Left renal pelvis (tissue), 4 donors: ENCODE data around the gene FGL2. TPM values are rescaled to one million over a fixed set of nuclear protein-coding genes. Genes with fewer than 3 reads are reported as not detected.
"Not testable (repeated sequence)": the region's sequence is repeated elsewhere in the genome, so short reads cannot be mapped to it uniquely, and the experiment has no call there.

Experiments used
- DNase-seq, 4 donors: peaks; one replicate each; pipeline ENCODE4 v3.0.0-alpha.2; 2013; ENCODE audit warnings: low read depth in 4 of 4, low spot score in 3 of 4
- polyA plus RNA-seq, 4 donors: library from polyadenylated mRNA; unstranded; fragments of 120-200 nt; gene quantifications; one replicate each; pipeline ENCODE4 v1.2.1, GENCODE V29; 2013; ENCODE audit not compliant: insufficient read length in 4 of 4

The FGL2 gene, protein sequence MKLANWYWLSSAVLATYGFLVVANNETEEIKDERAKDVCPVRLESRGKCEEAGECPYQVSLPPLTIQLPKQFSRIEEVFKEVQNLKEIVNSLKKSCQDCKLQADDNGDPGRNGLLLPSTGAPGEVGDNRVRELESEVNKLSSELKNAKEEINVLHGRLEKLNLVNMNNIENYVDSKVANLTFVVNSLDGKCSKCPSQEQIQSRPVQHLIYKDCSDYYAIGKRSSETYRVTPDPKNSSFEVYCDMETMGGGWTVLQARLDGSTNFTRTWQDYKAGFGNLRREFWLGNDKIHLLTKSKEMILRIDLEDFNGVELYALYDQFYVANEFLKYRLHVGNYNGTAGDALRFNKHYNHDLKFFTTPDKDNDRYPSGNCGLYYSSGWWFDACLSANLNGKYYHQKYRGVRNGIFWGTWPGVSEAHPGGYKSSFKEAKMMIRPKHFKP
- 100 to 1,000 TPM in 1 of 4 donors, 10 to 100 TPM in 3; 18.5 to 104 (median 52.0) TPM for polyA plus RNA-seq

DNA sequence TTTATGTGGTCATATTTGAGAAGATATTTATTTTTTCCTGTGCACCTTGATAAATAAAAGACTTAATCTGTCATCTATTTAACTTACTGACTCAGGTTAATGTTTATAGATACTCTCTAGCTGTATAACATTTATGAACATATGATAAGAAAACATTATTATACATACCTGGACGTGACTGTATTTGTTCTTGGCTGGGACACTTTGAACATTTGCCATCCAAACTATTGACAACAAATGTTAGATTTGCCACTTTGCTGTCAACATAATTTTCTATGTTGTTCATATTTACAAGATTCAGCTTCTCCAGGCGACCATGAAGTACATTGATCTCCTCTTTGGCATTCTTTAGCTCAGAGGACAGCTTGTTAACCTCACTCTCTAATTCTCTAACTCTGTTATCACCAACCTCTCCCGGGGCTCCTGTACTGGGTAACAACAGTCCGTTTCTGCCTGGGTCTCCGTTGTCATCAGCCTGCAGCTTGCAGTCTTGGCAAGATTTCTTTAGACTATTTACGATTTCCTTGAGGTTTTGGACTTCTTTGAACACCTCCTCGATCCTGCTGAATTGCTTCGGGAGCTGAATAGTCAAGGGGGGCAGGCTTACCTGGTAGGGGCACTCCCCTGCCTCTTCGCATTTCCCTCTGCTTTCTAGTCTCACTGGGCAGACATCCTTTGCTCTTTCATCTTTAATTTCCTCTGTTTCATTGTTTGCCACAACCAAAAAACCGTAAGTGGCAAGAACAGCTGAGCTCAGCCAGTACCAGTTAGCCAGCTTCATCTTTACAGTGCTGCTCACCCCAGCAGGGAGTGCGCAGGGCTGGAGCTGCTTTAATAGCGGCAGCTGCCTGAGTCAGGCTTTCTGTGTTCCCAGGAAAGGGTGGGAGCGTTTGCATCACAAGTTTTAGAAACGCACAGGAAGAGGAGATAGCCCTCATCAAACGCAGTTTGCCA, at the start of gene FGL2:
TSS of gene FGL2 (minus strand) at position 807 of the 954 bp plus-strand sequence. CDS start at position 781, 26 bp downstream.
- DNase-seq = no peak

DNA sequence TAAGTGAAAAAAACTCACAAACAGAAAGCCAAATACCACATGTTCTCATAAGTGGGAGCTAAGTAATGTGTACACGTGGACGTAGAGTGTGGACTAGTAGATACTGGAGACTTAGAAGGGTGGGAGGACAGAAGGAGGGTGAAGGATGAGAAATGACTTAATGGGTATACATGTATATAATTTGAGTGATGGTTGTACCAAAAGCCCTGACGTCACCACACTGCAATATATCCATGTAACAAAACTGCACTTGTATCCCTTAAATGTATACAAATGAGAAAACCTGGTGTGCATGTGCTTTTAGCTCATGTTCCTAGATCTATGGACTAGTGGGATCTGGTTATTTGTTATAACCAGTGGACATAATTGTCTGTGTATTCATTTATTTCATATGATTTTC, 48.5 kb upstream of the FGL2 start:
- DNase-seq = no peak

DNA sequence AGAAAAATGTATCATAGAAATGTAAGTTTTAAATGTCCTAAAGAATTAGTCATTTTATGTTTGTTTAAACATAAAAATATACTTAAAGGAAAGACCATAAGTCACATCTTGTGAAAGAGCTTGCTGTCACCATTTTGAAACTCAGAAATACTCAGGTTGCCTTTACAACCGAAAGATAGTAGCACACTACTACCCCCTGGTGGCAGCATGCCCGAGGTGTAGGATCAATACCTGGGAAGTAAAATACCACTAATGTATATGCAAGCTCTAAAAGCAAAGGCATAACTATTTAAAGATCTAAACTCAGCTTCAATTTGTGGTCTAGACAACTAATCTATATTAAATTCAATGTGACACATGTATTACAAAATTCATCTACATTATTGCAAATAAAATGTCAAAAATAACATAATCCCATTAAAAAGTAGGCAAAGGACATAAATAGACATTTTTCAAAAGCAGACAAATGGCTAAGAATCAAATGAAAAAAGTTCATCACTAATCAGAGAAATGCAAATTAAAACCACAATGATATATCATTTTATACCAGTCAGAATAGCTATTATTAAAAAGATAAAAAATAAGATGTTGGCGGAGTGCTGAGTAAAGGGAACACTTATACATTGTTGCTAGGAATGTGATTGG, 47.7 kb upstream of the FGL2 start:
- peak in 1 of 4 donors; percentile 15 for DNase-seq

DNA sequence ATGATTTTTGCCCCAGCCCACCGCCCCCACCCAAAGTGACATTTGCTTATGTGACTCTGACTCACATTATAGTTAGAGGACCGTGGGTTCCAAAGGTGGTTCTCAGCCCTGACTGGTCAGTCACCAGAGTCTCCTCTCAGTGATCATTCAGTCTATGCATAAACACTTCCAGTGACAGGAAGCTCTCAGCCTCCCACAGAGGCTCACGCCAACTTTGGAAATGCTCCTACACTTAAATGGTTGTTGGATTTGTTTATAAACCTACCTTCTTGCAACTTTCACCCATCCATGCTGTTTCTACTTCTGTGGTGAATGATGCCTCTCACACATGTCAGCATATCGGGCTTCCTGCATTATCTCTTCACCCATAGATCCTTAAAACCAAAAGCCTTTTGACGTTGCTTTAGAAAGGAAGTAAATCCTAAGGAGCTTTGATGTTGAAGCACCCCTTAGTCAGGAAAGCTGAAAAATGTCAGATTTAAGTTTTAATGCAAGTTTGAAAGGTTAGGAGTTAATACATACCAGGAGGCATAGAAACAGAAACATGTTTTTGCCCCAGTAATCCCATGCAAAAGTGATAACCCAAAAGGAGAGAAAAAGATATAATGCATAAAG, 46.5 kb upstream of the FGL2 start:
- no peak for DNase-seq

DNA sequence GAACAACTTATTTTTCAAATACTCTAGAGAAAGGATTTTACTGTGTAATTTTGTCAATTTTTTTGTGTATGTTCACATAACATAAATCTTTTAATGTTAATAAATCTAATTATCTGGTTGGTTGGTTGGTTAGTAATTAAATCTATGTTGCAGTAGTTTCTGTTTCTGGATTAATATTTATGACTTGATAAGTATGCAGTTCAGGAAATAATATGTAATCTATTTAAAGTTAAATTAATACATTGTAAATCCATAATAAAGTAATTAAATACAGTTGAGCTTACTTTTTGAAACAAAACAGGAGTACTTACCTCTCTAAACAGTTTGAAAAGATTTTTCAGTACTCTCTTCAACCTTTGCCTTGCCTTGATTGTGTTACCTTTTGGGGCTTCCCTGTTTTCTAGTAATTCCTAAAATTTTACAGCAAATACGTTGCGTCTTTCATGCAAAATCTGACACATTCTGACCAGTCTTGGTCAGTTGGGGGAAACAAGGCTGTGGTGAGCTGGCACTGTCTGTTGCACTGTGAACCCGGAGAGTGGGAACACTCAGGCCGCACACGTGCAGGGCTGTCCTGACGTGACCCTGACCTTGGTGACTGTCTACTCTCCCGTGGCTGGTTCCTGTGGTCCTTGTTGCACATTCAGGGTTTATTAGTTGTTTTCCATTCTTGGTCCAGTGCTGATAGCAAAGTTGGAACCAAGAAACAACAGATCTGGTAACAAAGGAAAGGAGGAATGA, 45.6 kb upstream of the FGL2 start:
- no peak for DNase-seq

DNA sequence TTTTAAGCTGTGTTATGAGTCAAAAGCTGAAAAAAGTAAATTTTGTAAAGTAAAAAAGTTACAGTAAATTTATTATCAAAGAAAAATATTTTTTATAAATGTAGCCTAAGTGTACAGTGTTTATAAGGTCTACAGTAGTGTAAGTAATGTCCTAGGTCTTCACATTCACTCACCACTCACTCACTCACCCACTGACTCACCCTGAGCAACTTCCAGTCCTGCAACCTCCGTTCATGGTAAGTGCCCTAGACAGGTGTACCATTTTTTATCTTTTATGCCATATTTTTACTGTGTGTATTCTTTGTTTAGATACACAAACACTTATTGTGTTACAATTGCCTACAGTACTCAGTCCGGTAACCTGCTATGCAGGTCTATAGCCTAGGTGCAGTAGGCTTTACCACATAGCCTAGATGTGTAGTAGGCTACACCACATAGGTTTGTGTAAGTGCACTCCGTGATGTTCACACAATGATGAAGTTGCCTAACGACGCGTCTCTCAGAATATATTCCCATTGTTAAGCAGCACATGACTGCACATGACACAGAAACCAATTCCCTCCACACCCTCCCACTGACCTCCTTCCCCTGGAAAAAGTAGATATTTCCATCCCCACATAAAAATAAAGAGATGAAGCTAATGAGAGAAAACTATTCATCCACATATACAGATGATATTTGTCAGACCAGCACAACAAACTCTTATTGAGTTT, 44.8 kb upstream of the FGL2 start:
- DNase-seq = no peak

DNA sequence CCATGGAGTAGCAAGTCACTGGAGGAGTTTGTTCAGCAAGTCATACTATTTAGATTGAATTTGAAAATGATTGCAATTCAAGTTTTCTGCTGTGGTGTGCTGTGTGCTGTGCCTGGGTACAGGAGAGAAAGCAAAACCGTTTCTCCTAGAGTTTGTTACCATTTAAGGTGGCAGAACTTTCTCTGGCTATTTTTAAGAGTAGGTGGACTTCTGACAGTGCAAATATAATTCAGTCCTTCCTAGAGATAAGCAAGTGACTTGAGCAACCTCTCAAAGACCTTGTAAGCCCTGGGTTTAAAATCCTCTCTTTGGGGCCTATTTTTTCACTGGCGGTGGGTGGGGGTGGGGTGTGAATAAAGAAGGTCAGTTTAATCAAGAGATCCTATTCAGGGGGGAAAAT, 42.9 kb upstream of the FGL2 start:
- DNase-seq = no peak

DNA sequence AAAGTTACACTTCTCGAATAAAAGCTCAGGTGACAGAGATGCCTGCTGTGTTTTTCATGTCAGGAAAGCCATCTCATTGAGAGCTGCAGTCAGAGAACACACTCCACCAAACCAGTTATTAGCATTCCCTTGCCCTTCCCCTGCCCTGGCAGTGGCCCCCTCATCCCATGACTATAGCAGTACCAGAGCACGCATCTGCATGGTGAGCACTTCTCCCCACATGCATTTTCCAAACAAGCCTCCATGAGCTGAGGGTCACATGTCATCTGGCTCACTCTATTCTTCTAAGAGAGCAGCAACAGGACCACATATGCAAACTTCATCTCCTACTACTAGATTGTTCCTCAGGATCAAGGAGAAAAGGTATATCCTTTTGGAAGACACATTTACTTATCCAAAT, 42.4 kb upstream of the FGL2 start:
- DNase-seq = no peak

DNA sequence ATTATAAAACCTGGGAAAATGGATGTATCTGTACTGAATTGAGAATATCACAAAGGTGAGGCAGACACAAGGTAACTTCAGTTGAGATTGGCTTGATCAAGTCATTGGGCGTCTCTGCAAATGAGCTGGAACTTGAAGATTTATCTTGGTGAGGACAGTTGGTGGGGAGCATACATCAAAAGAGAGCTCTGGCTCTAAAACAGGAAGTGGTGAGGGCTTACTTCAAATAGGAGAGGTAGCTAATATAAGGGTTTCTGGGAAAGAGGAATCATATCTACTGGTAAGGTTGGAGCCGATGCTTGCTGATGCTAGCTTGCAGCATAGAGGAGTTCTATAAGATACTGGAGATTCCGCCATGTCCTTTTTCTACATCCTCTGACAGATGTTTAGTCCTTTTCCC, 39.9 kb upstream of the FGL2 start:
- no peak for DNase-seq

DNA sequence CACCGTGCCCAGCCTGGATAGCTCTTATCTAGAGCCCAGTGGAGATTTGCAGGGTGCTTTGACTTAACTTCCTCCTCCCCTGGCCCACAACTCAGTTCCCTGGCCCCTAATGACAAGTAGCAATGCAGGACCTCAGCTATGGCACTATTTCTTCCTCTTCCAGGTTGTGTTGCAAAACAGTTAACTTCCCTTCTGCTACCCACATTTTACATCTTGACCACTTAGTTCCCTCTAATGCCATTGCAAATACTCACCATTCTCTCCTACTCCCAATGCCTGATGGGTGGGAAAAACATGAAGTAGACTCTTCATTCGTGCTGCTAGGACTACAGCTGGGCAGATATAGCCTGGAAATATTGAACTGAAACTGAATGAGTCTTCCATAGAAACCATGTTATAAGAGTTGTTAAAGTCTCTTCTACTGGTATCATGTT, 39.1 kb upstream of the FGL2 start:
- DNase-seq = no peak

DNA sequence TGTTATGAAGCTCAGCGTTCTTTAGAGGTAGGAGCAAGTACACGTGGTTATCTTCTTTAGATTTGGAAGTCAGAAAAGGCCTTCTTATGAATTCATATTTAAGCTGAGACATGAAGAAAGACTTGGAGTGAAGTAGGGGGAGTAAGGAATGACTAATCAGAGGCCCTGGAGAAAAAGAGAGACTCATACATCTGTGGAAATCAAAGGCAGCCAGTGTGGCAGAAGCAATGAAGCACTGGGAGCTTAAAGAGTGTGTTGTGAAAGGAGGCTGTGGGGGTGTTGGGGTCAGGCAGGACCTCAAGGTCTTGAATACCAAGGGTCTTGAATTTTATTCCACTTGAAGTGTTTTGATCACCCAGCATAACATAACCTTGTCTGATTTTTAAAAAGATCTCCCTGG, 35.7 kb upstream of the FGL2 start:
- no peak for DNase-seq

DNA sequence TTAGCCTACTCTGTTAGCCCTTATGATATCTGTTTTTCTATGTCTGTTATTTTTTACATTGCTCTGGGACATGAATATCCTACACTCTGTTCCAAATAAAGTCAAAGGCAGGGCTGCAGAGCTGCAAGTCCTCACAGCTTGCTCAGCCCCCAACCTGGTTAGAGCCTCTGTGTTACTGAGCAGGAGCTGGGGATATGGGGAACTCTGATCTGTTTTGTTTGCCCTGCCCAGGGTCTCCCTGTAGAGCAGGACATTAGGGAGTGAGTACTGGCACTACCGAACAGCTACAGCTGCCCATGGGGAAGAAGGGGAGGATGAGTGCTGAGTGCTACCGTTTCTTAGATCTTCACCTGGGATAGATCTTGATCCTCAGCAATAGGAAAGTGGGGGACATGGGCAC, 32.8 kb upstream of the FGL2 start:
- no peak for DNase-seq

DNA sequence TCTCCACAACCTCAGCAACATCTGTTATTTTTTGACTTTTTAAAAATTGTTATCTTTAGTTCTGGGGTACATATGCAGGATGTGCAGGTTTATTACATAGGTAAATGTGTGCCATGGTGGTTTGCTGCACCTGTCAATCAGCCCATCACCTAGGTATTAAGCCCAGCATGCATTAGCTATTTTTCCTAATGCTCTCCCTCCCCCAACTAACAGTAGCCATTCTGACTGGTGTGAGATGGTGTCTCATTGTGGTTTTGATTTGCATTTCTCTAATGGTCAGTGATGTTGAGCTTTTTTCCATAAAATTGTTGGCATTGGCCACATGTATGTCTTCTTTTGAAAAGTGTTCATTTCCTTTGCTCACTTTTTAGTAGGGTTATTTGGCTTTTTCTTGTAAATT, 29.2 kb upstream of the FGL2 start:
- DNase-seq = not testable (repeated sequence)

DNA sequence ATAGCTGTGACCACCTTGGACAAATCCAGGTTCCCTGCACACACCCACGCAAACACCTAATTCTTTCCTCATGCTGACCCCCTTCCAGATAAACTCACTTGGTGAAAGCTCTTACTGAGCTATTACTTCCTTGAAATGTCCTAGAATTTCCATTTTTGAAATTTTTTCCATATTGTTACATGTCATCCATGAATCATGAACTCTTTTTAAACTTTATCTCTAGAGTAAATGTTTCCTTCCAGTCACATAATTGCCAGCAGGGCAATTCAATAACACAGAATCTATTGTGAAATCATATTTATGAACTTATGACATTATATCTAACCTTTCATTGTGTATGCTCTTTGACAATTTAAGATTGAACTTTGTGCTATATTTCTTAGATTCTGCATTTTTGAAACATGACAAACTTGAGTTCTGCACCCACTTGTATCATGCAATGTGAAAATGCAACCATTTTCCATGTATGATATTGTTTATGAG, 26.8 kb upstream of the FGL2 start:
- DNase-seq = no peak

DNA sequence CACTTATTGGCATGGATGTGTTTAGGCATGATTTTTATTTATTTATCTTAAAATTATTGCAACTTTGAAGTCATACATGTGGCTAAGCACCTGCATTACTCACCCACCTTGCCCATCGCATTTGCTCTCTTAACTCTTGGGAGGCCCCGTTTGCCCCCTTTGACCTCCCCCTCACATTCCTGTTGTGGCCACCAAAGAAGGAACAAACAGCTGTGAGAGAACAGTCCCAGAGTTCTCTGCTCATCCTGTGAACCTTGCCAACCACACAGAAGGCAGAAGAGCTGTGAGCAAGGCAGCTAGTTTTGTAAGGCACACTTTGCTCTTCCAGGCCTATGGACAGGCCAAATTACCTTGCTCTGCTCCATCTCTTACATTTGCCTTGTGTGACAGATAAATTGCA, 23.6 kb upstream of the FGL2 start:
- DNase-seq = no peak

DNA sequence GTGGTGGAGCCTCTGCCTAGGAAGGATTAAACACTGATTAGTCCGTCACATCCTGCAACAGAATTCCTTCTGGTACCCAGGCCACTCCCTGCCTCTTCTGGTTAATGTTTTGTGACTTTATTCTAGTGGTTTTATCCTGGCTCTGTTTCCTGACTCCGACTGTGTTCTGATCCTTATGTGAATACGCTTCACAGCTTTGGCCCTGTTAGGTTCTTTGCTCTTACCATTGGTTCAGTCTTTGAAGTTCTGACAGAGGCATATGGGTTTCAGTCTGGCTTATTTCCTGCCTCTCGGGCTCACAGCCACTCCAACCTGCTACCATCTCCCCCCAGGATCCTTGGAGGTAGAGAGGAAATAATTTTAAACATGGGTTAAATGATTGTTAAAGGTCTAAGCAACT, 23.2 kb upstream of the FGL2 start:
- no peak for DNase-seq

DNA sequence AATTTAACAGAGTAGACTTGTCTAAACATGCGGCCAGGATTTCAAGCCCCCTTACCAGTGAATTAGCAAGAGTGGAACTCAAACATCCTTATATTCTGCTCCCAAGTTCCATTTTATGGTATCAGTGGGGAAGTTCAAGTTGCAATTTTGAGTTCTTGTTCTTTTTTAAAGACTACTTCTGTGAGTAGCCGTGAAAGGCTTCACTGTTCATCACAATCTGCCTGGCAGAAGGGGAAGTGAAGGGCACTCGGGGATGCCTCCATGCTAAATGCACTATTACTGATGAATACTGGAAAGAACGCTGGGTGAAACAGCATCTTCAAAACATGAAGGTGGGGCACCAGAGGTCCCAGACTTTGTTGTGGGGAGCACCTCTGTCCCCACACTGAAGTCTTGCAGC, 22.4 kb upstream of the FGL2 start:
- no peak for DNase-seq

DNA sequence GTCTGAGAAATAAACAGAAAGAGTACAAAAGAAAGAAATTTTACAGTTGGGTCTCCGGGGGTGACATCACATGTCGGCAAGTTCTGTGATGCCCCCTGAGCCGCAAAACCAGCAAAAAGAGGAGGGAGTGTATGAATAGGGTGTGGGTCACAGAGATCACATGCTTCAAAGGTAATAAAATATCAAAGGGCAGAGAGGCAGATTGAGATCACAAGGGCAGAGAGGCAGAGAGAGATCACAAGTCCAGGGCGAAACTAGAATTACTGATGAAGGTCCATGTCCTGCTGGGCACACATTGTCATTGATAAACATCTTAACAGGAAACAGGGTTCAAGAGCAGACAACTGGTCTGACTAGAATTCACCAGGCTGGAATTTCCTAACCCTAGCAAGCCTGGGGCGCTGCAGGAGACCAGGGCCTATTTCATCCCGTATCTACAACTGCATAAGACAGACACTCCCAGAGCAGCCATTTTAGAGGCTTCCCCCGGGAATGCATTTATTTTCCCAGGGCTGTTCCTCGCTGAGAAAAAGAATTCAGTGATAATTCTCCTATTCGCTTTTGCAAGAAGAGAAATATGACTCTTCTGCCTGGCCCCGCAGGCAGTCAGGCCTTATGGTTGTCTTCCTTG, 20.2 kb upstream of the FGL2 start:
- not testable (repeated sequence) for DNase-seq
